Panc1 (cell line): Measurements from ENCODE around the gene QPCT. TPM values are rescaled to one million over a fixed set of nuclear protein-coding genes. Genes with fewer than 3 reads are reported as not detected.

Experiments
- ATAC-seq: fragments of 200-7000 bp; cut with Tn5 transposase; 2 replicates; pipeline ENCODE4 v1.9.1; 2020; ENCODE audit warnings: mild to moderate bottlenecking, moderate library complexity
- BruUV-seq: library from RNA; stranded (reverse); fragments of 400-500 nt; replicated peaks from 2 replicates; lab custom pipeline; 2021; lab: Mats Ljungman, UMichigan
- CTCF ChIA-PET: fragments of 300-600 bp; sonication (Branson Sonifier 250); formaldehyde crosslinking; loops from one replicate; lab custom pipeline; 2022; ENCODE audit warnings: antibody characterized with exemption; lab: Charles Lee
- POLR2A ChIA-PET: fragments of 300-600 bp; sonication (Branson Sonifier 250); formaldehyde crosslinking; loops from one replicate; lab custom pipeline; 2022; ENCODE audit warnings: antibody characterized with exemption; lab: Charles Lee
- DNase-seq: peaks from one replicate; pipeline ENCODE4 v3.0.0-alpha.2; 2010; ENCODE audit warnings: low read depth, low spot score
- H3K27ac ChIP-seq: 2 replicates; pipeline ENCODE4 v1.5.1; 2011; ENCODE audit warnings: mild to moderate bottlenecking, low read length, inconsistent platforms
- H3K27me3 ChIP-seq: fragments of 200-500 bp; sonication (Bioruptor generic); 2 replicates; pipeline ENCODE4 v1.6.0; 2014; ENCODE audit warnings: low read length, inconsistent platforms; ENCODE audit not compliant: control insufficient read depth, insufficient read depth
- H3K36me3 ChIP-seq: fragments of 200-500 bp; sonication (Bioruptor generic); 2 replicates; pipeline ENCODE4 v1.5.1; 2014; ENCODE audit warnings: inconsistent platforms, mild to moderate bottlenecking, low read length, moderate library complexity; ENCODE audit not compliant: control insufficient read depth, insufficient read depth
- H3K4me1 ChIP-seq: 2 replicates; pipeline ENCODE4 v1.5.1; 2011; ENCODE audit warnings: inconsistent platforms, mild to moderate bottlenecking, low read length, moderate library complexity; ENCODE audit not compliant: control insufficient read depth, insufficient read depth
- H3K4me3 ChIP-seq, 2 experiments: 2 replicates each; pipeline ENCODE4 v1.5.1; 2011 to 2012; ENCODE audit warnings: low read depth in 2 of 2, low read length in 2 of 2, mild to moderate bottlenecking in 2 of 2, inconsistent platforms in 1 of 2, moderate library complexity in 1 of 2
- H3K9me3 ChIP-seq: fragments of 200-500 bp; sonication (Bioruptor generic); 2 replicates; pipeline ENCODE4 v1.5.1; 2014; ENCODE audit warnings: low read depth, mild to moderate bottlenecking, inconsistent platforms, low read length, moderate library complexity; ENCODE audit not compliant: control insufficient read depth, insufficient read depth
- CTCF ChIP-seq: fragments of 450-650 bp; IDR thresholded peaks from 2 replicates; pipeline ENCODE4 v1.5.1; 2017; ENCODE audit warnings: mild to moderate bottlenecking
- POLR2AphosphoS5 ChIP-seq: IDR thresholded peaks from 2 replicates; pipeline ENCODE4 v1.6.1; 2012; ENCODE audit warnings: mild to moderate bottlenecking, low read depth, low read length, moderate library complexity
- SIN3A ChIP-seq: IDR thresholded peaks from 2 replicates; pipeline ENCODE4 v1.6.1; 2012; ENCODE audit warnings: low read depth, mild to moderate bottlenecking, low read length, moderate library complexity, borderline replicate concordance; ENCODE audit not compliant: insufficient read depth
- TCF7L2 ChIP-seq: IDR thresholded peaks from 2 replicates; pipeline ENCODE4 v1.6.1; 2011; ENCODE audit warnings: mild to moderate bottlenecking, low read depth, low read length, inconsistent platforms
- in situ Hi-C: cut with HindIII; loops from 2 replicates; pipeline ENCODE4 v1.10.0; 2016; ENCODE audit warnings: low sequenced_read_pairs, low pct_unique_long_range_greater_than_20kb
- intact Hi-C: fragments of 100-400 bp; cut with micrococcal nuclease; formaldehyde crosslinking; loops from one replicate; pipeline ENCODE4 v1.10.0; 2022; ENCODE audit not compliant: unreplicated experiment
- total RNA-seq: library from RNA; stranded (reverse); gene quantifications from one replicate; pipeline ENCODE4 v1.2.1, GENCODE V29; 2021; ENCODE audit not compliant: unreplicated experiment
- TF ChIP-seq, protein P1 (sequence below), 2 experiments: IDR thresholded peaks; 2 replicates each; pipeline ENCODE4 v1.6.1; 2011 to 2012; ENCODE audit warnings: low read depth in 2 of 2, control low read depth in 1 of 2, low read length in 1 of 2, mild to moderate bottlenecking in 1 of 2, moderate library complexity in 1 of 2; ENCODE audit not compliant: insufficient read depth in 1 of 2

The QPCT gene
- total RNA-seq, 1 experiment from 2014 or later = 2.3 TPM

DNA sequence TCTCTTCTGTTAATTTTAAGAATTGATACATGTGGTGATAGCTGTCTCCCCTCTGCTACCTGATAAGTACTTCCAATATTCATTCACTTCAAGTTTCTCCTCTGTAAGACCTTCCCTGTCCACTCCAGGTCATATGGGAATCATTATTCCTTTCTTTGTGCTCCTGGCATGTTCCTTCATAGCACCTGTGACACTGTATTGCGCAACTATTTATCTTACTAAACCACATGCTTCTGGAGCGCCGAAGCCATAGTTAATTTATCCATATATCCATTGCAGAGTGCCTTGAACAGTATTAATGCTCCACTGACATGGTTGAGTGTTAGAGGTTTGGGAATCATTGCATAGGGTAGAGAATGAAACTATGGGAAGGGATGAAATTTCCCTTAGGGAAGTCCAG, 11.9 kb upstream of the QPCT start:
- in situ Hi-C loops (no loop called here), intact Hi-C loops (no loop called here)
- no peaks in the 10 kb centered on the region for H3K4me1 ChIP-seq
- ChIA-PET POLR2A (no interaction called here), CTCF (no interaction called here)
- TF ChIP-seq CTCF = no peak
- TF ChIP-seq POLR2AphosphoS5 = no peak
- TF ChIP-seq TCF7L2 = no peak
- TF ChIP-seq, protein P1, sequence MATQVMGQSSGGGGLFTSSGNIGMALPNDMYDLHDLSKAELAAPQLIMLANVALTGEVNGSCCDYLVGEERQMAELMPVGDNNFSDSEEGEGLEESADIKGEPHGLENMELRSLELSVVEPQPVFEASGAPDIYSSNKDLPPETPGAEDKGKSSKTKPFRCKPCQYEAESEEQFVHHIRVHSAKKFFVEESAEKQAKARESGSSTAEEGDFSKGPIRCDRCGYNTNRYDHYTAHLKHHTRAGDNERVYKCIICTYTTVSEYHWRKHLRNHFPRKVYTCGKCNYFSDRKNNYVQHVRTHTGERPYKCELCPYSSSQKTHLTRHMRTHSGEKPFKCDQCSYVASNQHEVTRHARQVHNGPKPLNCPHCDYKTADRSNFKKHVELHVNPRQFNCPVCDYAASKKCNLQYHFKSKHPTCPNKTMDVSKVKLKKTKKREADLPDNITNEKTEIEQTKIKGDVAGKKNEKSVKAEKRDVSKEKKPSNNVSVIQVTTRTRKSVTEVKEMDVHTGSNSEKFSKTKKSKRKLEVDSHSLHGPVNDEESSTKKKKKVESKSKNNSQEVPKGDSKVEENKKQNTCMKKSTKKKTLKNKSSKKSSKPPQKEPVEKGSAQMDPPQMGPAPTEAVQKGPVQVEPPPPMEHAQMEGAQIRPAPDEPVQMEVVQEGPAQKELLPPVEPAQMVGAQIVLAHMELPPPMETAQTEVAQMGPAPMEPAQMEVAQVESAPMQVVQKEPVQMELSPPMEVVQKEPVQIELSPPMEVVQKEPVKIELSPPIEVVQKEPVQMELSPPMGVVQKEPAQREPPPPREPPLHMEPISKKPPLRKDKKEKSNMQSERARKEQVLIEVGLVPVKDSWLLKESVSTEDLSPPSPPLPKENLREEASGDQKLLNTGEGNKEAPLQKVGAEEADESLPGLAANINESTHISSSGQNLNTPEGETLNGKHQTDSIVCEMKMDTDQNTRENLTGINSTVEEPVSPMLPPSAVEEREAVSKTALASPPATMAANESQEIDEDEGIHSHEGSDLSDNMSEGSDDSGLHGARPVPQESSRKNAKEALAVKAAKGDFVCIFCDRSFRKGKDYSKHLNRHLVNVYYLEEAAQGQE (IDR thresholded peaks at IDR 0.05; ENCODE audit: insufficient read depth in 1 of 2, low read depth in 2 of 2, low read length in 1 of 2) = no peak
- TF ChIP-seq SIN3A = no peak
- H3K36me3 ChIP-seq = no peaks in the 10 kb centered on the region
- H3K27me3 ChIP-seq = no peaks in the 10 kb centered on the region; the same call in 1 of the 2 replicates
- DNase-seq (no peak), ATAC-seq (no peak)
- H3K9me3 ChIP-seq = no peaks in the 10 kb centered on the region
- no peak overlapping the region for H3K27ac ChIP-seq
- BruUV-seq = no TSS peak
- no peak overlapping the region for H3K4me3 ChIP-seq

DNA sequence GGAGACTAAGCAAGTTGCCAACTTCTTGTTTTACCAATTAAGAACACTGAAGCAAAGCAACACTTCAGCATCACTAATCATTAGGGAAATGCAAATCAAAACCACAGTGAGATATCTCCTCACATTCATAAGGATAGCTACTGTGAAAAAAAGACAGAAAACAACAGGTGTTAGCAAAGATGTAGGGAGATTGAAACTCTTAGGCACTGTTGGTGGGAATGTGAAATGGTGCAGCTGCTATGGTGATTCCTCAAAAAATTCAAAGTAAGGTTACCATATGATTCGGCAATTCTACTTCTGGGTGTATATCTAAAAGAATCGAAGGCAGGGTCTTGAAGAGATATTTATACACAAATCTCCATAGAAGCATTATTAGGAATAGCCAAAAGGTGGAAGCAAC, 11.2 kb upstream of the QPCT start:
- CTCF ChIA-PET = no interaction called here
- ATAC-seq = no peak
- in situ Hi-C loops = no loop called here

More for the DNA sequence above, 11.2 kb upstream of the QPCT start:
- TF ChIP-seq, protein P1 (IDR thresholded peaks at IDR 0.05; ENCODE audit: insufficient read depth in 1 of 2, low read depth in 2 of 2, low read length in 1 of 2) = no peak
- TF ChIP-seq SIN3A (no peak), CTCF (no peak), POLR2AphosphoS5 (no peak), TCF7L2 (no peak)
- no TSS peak for BruUV-seq
- Histone ChIP-seq H3K27ac (no peak overlapping the region), H3K4me3 (no peak overlapping the region), H3K27me3 (no peaks in the 10 kb centered on the region; the same call in 1 of the 2 replicates), H3K9me3 (no peaks in the 10 kb centered on the region), H3K4me1 (no peaks in the 10 kb centered on the region), H3K36me3 (no peaks in the 10 kb centered on the region)
- POLR2A ChIA-PET = no interaction called here
- DNase-seq = no peak
- intact Hi-C loops = no loop called here
